PC-9 (cell line): ENCODE results near the gene STK36.

ENCODE experiments used
- CTCF ChIP-seq: fragments of 200-600 bp; sonication (generic); conservative IDR thresholded peaks from 2 replicates; pipeline ENCODE4 v1.6.1; 2017; ENCODE audit warnings: mixed run types, antibody characterized with exemption, mild to moderate bottlenecking, moderate library complexity
- EZH2 ChIP-seq: fragments of 200-600 bp; sonication (generic); IDR thresholded peaks from 2 replicates; pipeline ENCODE4 v1.8.0; 2017; ENCODE audit warnings: antibody characterized with exemption, low read depth

- TF ChIP-seq CTCF (no peak), EZH2 (no peak)
Measured at GRCh38 chr2:218733171-218734021, 61.5 kb downstream of the STK36 start.
